HL-60/S4 treated with phorbol 12-myristate 13-acetate at 8.2 ng/mL for 4 days and 3 days (cell line): ENCODE measurements around the gene RASGEF1C.
"Not testable (repeated sequence)": the region's sequence is repeated elsewhere in the genome, so short reads cannot be mapped to it uniquely, and the experiment has no call there.

Experiments
- in situ Hi-C: fragments of 300-500 bp; cut with MboI; formaldehyde crosslinking; loops from 2 replicates; pipeline ENCODE4 v1.15.0; 2022; ENCODE audit warnings: low sequenced_read_pairs

The RASGEF1C gene

DNA sequence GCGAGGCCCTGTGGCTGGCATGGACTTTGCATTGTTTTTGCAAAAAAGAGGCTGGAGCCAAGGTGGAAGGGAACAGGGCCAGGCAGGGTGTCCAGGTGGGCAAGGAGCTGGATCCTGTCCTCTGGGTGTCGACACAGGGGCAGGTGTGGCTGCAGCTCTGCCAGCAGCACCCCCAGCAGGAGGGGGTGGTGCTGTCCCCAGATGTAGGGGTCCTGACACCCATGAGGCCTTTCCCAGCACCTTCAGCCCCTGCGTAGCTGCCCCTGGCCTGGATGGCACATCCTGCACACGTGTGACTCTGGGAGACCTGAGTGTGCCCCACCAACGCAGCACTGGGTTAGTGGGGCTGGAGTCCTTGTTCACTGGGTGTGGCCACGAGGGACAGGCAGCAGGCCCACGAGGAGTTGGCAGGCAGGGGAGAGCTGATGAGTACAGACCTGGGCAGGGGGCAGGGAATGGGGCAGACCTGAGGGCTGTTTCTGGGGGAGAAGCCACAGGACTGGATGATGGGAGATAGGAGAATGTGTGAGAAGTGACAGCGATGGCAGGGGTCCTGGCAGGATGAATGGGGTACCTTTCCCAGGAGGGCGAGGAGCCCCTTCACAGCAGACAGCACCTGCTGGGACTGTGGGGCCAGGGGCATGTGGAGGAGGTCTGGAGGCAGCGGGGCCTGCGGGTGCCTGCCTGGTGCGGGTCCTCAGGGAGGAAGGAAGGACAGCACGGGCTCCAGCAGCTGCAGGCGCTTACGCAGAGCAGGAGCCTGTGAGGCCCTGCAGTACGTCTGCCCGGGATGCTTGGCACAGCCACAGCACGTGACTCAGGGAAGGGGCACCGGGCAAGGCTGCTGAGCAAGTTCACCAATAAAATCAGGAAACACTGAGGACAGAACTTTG lies 3.6 kb upstream of the RASGEF1C start:
- in situ Hi-C loops: no loop called here

DNA sequence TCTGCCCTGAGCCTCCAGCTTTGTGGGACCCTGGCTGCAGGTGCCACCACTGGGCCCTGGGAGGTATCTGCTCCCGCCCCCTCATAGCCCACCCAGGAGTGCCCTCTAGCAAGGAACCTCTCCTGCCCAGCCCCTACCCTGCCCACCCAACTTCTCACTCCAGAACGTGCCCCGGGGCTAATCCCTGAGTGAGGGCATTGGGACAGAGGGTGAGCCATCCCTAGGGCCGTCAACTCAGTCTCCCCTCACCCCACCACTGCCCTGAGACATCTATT lies 2.7 kb upstream of the RASGEF1C start:
- in situ Hi-C loops: no loop called here

DNA sequence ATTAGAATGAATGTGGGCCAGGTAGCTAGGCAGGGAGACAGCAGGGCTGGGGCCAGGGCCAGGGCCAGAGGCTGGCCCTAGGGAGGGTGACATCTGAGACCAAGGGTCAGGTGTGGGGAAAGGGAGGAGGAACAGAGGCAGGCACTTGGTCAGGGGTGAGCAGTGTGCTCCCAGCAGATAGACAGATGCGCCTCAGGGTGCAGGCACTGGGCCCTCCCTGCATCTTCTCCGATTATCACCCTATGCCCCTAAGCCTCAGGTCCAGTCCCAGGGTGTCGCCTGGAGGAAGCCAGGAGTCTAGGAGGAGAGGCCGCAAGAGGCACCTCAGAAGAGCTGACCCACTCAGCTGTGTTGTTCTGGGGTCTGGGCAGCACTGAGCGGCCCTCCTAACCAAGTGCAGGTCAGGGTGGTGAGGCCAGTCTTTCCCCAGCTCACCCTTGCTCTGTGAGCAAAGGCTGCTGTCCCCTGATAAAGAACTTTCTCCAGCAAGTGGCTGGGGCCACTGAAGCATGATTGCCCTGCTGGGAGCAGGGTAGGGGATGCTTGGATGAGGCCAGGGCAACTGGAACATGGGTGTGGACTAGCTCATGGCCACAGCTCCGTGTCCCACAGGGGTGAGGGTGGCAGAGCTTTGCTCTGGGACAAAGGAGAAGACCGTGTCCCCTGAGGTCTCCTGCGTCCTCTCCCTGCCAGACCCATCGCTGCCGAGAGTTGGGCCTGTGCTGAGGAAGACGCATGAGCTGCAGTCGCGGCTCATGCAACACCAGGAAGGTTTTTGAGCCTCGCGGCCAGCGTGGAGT lies 2.1 kb upstream of the RASGEF1C start:
- in situ Hi-C loops: no loop called here

DNA sequence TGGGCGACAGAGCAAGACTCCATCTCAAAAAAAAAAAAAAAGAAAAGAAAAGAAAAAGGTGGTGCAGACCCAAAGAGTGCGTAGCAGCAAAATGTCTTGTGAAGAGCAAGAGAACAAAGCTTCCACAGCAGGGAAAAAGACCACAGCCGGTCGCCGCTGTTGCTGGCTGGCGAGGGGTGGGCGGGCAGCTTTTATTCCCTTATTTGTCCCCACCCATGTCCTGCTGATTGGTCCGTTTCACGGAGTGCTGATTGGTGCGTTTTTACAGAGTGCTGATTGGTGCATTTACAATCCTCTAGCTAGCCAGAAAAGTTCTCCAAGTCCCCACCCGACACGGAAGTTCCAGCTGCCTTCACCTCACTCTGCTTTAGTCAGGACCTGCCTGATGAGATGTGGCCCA lies 1.1 kb upstream of the RASGEF1C start:
- in situ Hi-C loops: not testable (repeated sequence)

DNA sequence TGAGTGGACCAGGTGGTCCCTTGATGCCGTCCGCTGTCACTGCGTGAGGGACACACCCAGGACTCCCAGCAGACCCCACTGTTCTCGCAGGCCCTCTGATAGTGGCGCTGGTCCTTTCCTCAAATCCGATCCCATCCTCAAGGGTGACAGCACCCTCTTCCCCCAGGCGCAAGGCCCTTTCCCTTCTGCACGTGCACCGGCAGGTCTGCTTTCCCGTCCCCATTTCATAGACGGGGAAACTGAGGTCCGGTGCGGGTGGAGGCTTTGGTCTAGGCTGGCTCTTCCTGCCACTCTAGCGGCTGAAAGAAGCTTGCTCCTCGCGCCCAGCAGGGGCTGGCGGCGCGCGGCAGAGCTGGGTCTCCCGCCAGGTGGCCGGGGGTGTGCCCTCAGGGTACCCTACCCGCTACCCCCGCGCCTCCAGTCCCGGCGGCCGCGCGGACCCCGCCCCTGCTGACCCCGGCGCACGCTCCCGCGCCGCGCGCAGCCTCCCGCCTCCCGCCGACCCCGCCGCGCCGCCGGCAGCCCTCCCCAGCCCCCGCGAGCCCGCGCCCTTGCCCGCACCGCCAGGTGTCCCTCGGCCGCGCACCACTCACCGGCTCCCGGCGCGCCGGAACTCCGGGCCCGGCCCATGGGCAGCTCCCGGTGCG lies 453 bp downstream of the RASGEF1C start:
- in situ Hi-C loops: loop anchor here (10.0 kb wide), 1 partner anchor 74 kb away; no protein-coding TSS in a partner anchor

DNA sequence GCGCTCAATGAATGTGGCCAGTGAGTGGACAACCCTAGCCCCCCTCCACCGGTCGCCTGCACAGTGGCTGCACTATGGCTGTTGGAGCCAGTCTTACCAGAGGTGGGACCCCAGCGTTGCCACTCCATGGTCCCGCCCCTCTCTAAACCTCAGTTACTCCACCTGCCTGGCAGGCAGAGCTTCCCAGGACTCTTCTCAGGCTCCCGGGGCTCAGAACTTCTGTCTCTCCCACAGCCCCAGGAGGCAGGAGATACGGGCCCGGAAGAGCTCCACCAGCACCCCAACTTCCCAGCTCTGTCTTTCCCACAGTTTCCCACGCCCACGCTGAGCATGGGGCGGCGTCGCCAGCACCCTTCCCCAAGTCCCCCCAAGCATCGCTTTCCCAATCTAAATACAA lies 975 bp downstream of the RASGEF1C start:
- in situ Hi-C loops: loop anchor here (10.0 kb wide), 1 partner anchor 73 kb away; no protein-coding TSS in a partner anchor

DNA sequence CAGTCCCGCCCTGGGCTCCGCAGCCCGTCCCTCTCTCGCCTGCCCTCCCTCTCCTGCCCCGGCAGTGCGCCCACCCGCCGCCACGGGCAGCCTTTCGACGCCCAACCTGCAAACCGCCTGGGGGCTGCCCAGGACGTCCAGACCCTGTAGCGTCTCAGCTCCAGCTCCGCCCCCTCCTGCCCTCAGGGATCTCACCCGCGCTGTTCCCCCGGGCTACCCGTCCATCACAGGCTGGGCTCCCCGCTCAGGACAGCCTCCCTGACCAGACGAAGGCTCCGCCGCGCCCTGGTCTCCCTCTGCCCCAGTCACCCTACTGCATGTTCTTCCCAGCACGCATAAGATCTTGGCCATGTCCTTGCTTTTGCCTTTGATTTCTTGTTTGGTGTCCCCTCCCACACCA lies 1.4 kb downstream of the RASGEF1C start:
- in situ Hi-C loops: loop anchor here (10.0 kb wide), 1 partner anchor 73 kb away; no protein-coding TSS in a partner anchor

DNA sequence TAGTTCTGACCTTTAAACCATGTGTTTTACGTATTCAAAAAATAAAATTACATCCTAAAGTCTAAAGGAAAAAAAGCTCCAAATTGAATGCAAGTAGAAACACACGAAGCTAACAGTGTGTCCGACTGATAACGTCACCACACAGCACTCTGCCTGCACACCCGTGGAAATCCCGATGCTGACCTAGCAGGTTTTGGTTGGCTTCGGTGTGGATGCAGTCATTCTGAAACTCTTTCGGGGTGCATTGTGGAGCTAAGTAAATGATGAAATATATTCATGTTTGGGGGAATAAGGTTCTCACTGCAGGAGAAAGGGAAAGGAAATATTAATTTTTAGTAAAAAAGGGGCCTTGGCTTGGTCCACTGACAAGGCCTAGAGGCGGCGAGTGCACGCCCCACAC lies 2.0 kb downstream of the RASGEF1C start:
- in situ Hi-C loops: loop anchor here (10.0 kb wide), 1 partner anchor 72 kb away; no protein-coding TSS in a partner anchor

DNA sequence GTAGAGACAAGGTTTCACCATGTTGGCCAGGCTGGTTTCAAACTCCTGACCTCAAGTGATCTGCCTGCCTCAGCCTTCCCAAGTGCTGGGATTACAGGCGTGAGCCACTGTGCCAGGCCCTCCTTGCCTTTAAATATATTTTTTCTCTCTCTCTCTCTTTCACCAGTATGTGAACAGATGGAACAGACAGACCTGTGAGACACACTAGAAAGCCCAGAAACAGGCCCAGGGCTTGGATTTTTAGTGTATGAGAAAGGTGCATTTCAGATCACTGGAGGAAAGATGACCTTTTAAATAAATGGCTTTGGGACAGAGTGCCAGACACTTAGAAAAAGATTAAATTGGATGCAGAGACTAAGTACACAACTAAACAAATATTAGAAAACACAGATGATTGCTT lies 3.1 kb downstream of the RASGEF1C start:
- in situ Hi-C loops: loop anchor here (10.0 kb wide), 1 partner anchor 71 kb away; no protein-coding TSS in a partner anchor

DNA sequence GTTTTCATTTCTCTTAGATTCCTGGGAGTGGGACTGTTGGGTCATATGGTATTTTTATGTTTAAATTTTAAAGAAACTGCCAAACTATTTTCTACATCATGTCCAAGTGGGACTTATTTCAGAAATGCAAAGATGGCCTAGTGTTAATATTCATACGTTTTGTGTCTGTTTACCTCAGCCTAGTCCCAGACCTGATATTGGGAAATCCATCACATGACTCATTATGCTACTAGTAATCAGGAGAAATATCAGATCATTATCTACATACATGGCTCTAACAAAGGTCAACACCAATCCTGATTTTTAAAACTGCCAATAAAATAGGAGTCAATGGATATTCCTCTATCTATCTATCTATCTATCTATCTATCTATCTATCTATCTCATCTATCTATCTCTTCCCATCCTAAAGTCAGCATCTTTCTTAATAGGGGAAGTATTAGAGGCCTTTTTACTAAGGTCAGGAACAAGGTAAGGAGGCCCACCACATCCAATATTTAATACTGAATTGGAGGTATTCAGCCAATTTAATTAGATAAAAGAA lies 4.7 kb downstream of the RASGEF1C start:
- in situ Hi-C loops: loop anchor here (10.0 kb wide), 1 partner anchor 70 kb away; no protein-coding TSS in a partner anchor

DNA sequence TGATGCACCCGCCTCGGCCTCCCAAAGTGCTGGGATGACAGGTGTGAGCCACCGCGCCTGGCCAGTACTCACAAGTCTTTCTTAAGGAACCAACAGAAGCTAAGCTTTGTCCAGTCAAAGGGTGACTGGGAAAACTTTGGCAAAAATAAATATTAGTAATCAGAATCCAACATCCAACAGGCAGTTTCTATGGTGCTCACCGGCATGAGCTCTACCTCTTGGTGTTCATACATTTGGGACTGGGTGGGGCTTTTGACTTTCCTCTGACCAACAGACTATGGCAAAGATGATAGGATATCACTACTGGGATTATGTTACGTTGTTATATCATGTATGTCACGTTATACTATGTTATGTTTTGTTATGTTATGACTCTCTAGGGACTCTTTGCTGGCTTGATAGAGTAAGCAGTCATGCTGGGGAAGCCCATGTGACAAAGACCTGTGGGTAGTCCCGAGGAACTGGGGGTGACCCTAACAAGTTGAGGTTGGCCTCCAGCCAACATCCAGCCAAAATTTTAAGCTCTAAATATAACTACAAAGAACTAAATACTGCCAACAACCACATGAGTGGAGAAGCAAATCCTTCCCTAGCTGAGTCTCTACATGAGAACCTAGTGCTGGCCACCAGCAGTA lies 6.0 kb downstream of the RASGEF1C start:
- in situ Hi-C loops: loop anchor here (10.0 kb wide), 1 partner anchor 68 kb away; no protein-coding TSS in a partner anchor

DNA sequence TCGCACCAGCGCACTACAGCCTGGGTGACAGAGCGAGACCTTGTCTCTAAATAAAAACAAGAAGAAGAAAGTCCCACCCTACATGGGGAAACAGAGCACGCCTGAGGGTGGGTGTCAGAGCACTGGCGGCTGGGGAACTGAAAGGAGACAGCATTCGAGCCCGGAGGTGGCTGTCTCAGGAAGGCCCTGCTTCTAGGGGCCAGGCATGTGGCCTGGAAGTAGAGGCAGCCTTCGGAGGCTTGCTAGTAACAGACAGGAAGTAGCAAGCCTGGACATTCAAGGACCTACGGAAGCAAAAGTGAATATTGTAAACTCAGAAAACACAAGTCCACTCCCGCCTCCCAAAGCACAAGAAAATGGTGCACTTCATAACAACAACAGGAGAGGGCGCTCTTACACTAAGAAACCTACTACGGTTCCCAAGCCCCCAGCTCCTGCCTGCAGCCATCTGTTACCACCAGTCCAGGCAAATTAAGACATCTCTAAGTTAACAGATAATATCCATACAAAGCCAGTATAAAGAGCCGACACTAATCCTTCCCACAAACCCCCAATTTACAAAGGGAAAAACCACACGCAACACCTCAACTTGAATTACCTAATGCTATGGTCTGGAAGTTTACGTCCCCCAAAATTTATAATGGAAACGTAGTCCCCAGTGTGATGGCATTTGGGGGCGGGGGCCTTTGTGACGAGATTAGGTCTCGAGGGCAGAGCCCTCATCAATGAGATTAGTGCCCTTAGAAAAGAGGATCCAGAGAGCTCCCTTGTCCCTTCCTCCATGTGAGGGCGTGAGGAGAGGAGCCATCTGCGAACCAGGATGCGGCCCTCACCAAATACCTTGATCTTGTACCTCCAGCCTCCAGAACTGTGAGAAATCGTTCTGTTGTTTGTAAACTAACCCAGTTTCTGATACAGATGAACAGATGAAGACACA lies 7.7 kb downstream of the RASGEF1C start:
- in situ Hi-C loops: loop anchor here (10.0 kb wide), 1 partner anchor 67 kb away; no protein-coding TSS in a partner anchor

DNA sequence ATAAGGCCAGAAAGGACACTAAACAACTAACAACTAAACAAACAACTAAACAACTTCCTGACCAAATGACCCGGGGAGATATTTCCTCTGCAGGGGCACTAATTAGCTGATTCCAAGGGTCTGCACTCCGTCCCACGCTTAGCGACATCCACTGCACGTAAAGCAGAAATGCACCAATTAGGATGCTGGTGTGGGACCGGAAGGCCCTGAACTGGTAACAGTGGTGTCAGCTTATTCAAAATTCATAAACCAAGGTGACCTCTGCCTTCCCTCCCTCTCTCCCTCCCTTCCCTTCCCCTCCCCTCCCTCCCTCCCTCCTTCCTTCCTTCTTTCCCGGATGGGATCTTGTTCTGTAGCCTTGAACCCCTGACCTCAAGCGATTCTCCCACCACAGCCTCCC lies 9.6 kb downstream of the RASGEF1C start:
- in situ Hi-C loops: no loop called here

DNA sequence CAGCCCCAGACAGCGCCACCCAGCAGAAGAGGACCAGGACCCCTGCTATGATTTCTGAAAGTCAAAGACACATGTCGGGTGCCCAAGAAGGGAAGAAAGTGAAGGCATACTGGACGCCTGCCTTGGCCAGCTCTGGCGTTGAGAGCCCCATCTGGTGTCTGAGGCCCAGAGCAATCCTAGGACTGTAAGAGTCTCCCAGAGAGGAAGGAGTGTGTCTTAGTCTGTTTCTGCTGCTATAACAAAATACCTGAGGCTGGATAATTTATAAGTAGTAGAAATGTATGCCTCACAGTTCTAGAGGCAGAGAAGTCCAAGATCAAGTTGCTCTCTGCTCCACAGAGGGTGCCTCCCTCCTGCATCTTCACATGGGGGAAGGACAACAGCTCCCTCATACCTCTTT lies 10.8 kb downstream of the RASGEF1C start:
- in situ Hi-C loops: no loop called here

DNA sequence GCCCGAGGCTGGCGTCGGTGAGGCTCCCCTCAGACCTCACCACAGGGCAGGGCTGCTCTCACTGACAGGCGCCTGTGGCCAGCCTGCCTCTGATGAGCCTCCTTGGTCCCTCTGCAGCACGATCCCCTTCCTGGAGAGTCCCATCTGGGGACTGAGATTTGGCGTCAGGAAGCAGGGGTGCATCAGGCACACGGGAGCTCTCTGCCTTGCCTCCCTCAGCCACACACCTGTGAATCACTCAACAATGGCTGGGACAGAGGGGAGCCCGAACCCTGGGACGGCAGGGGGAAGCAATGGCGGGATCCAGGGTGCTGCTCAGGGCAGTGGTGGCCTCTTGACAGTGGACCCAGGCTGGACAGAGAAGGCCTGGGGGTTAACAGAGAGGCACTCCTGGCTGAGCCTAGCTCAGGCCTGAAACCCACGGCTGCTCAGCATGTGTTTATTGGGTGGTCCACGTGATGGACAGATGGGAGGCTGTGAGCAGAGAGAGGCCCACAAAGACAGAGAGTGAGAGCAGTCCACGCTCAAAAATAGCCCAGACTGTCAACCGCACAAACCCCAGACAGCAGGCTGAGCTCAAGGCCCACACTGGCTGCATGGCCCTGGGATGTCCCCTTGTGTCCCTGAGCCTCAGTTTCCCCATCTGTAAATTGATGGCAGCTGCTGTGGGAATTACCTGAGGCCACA lies 11.9 kb downstream of the RASGEF1C start:
- in situ Hi-C loops: no loop called here

DNA sequence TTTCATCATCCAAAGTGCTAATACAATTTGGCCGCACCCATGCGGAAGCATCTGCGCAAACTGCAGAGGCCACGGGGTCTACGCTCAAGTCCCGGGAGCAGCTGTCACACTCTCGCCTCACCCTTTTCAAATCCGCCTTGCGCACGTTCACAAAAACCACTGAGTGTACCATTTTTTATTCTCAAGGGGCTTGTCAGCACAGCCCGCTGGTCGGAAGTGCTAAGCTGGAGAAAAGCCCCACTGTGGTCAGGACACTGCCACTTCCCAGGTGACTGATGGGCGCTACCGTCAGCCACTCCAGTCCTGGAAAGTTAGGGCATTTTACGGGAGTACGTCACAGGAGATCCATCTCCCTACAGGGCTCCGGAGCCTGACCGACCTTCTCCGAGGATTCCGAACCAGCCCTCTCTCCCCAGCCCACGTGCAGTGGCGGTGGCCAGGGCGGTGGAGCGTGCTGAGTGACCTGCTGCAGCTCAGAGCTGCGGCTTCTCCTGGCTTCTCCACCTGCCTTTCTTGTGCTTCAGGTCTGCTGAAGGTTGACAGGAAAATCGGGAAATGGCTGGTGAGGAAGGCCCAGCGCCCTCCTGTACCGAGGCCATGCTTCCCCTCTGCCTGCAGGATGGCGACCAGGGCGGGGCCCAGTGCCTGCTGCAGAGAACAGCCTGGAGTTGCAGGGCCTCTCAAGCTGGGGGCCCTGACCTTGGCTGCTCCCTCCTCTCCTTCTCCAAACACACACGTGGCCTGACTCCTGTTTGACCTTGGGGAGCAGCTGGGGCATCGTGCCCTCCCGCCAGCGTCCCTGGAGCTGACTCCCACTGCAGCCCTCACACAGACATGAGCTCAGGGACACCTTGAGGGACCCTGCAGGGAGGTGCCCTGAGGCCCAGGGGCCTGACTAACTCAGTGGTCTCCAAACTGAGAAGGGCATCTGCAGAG lies 14.3 kb downstream of the RASGEF1C start:
- in situ Hi-C loops: no loop called here

DNA sequence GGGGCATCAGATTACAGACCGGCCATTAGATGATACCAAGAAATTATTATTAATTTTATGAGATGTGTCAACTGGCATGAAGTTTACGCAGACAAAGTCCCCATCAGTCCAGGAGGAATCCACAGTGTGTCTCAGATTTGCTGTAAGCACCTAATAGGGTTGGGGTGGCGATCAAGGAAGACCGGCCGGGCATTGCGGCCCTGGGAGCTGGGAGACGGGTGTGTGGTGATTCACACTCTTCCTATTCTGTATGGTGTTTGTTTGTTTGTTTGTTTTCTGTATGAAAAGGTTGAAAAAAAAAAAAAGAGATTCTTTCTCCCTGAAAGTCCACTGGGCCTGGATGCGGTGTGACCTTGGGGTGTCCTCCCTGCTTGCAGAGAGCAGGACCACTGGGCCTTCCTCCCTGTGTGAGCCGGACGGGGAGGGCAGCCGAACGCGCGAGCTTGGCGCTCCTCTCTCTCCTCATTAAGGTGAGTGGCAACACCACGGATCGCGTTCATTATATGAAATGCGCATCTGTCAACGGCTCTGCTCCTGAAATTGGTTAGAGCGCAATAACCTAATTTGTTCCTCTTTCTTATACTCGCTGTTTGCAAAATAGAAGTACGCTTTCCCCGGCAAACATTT lies 15.1 kb downstream of the RASGEF1C start:
- in situ Hi-C loops: no loop called here
